GM19463 (cell line): ENCODE data around the gene VAV2.
"Not testable (repeated sequence)": the region's sequence is repeated elsewhere in the genome, so short reads cannot be mapped to it uniquely, and the experiment has no call there.

ENCODE experiments used
- ATAC-seq: cut with Tn5 transposase; IDR thresholded peaks from one replicate; pipeline ENCODE4 v1.9.1; 2021; ENCODE audit warnings: mild to moderate bottlenecking, moderate library complexity; ENCODE audit not compliant: unreplicated experiment

The VAV2 gene

DNA sequence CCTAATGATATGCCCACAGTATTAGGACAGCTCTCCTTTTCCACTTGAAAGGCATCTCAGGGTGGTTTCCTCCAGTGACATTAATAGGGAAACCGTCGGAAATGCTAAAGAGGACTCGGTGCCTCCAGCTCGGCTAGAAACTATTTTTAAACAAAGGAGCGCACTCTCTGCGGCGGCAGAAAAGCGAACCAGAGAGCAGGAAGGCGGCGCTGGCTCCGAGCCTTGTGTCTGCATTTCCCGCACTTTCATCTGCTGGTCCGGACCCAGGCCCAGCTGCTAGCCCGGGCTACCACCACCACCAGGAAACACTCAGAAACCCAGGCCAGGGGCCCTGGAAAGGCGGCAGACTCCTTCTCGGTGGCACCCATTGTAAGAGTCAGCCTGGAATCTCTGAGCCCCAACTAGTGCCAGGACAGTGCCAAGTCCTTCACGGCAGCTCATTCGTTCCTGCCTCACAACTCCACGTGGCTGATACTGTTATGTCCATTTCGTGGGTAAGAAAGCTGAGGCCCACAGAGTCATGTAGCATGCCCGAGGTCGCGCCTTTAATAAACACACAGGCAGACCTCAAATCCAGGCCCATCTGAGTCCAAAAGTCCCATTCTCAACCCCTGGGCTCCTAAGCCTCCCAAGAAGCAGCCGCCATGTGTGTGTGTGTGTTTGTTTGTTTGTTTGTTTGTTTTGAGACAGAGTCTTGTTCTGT, 73.9 kb downstream of the VAV2 start:
- ATAC-seq, result no peak

DNA sequence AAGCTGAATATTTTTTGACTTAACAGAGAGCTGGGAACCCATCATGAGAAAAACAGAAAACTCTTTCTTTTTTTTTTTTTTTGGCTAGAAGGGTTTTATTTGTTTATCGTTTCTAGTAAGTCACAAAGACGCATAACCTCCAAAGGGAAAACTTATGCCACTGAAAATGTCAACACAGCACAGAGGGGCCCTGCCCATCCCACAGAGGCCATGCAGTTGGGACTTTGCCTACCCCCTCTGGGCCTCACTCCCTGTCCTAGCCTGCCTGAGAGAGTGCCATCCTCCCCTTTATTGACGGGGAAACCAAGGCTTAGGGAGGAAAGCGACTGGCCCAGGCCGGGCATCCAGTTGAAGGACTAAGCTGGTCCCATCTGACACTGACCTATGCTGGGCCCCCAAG, 74.7 kb downstream of the VAV2 start:
- no peak for ATAC-seq

DNA sequence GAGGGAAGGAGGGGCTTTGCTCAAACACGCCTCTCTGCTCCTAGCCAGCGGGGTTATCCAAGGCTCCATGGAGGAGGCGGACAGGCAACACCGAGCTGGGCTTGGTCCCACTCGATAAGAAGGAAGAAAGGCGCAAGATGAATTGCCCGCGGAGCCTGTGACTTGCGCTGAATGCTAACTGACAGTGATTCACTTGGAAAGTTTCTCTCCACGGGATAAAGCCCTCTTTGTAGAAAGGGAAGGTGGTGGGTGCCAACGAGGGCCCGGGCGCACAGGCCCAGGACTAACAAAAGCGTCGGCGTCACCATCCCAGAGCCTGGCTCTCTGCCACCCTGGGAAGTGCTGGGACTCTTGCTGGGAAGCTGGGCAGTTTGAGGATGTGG, 76.0 kb downstream of the VAV2 start:
- ATAC-seq, result no peak

DNA sequence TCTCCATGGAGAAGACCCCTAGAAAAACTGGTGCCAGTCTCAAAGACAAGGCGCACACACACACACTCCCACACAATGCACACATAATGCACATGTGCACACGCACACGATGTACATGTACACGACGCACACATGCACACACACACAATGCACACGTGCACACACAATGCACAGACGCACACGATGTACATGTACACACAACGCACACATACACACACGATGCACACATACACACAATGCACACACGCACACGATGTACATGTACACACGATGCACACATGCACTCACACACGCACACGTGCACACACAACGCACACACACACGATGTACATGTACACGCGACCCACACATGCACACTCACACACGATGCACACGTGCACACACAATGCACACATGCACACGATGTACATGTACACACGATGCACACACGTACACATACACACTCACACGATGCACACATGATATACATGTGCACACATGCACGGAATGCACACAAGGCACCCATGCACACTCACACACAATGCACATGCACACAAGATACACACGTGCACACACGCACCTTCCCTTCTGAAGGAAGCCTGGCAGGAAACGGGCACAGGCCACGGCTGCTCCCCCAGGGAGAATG, 76.5 kb downstream of the VAV2 start:
- ATAC-seq, result no peak

DNA sequence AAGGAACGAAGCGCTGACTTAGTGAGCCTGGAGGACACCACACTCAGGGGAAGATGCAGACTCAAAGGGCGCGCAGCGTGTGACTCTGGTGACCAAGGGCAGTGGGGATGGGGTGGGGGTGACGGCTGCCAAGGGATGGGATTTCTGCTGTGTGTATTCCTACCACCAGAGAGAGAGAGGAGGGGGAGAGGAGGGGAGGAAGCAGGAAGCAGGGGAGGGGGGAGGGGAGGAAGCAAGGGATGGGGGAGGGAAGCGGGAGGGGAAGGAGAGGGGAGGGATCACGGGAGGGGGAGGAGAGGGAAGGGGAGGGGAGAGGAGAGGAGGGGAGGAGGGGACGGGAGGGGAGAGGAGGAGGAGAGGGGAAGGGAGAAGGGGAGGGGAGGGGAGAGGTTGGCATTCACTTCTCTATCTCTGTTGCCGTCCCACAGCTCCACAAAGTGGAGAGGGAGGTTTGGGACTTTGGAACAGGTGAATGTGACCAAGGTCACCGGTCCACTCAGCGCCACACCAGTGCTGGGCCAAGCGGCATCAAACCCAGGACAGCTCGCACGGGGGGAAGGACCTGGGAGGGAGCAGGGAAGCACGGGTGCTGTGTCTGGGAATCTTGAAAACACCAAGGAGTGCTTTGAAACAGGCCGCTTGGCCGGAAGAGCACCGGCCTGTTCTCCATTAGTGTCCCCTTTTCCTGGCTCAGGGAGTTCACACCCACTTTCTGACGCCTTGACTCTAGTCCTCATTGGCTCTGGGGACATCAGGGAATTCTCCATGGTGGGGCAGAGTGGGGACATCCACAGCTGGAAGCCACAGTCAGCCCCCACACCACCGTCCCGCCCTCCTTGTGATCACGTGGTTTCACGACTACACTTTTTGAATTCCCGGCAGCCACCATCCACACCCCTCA, 77.4 kb downstream of the VAV2 start:
- ATAC-seq, result no peak

DNA sequence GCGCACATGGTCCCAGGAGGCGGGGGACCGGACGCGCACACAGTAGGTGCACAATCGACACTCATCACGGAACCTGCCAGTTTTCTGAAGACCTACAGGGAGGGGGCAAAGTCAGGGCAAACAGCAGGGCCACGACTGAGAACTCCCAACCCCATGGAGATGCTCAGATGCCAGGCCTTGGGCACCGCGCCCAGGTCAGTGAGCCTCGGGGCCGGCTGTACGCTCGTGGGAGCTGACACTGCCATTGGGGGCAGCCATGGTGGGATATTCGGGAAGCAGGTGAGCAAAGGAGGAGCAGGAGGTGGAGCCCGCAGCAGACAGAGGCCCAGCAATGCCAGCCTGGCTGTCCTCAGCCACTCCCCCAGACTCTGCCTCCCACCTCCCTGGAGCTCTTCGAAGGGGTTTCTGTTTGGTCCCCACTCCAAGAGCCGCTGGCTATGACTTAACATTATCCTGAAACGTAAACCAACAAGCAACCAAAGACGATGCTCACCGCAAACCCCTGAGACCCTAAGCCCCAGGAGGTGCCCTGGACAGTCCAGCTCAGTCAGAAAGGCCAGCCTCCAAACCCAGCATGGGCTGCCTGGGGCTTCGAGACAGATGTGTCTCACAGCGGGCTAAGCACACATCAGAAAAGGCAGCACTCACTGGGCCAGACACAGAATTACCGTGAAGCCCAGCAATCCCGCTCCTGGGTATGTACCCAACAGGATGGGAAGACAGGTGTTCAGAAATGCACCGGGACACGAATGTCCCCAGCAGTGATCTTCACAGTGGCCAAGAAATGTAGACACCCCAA, 78.4 kb downstream of the VAV2 start:
- ATAC-seq, result no peak

DNA sequence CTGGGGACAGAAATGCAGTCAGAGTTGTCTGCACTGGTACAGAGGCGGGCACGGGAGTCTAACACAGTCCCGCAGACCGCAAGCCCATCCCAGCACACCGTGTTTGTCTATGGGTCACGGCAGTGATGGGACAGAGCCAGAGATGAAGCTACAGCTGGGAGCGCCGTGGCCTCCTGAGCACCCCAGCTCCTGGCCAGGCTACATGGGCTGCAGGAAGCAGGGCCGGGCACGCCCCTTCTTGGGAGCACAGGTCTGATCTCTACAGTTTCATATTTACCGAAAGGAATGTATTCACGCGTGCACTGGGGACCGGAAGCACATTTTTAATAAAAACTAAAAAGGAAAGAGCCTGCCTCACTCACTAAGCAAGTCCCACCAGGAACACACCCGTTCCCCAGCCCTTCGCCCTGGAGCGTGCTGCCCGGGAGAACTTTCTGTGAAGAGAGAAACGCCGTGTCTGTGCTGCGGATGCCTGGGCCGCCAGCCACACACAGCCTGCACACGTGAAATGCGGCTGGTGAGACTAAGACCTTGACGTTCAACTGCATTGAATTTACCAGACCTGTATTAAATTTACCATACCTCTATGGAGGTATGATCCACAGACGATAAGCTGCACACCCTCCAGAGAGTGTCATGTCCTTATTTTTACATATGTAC, 81.1 kb downstream of the VAV2 start:
- no peak for ATAC-seq

DNA sequence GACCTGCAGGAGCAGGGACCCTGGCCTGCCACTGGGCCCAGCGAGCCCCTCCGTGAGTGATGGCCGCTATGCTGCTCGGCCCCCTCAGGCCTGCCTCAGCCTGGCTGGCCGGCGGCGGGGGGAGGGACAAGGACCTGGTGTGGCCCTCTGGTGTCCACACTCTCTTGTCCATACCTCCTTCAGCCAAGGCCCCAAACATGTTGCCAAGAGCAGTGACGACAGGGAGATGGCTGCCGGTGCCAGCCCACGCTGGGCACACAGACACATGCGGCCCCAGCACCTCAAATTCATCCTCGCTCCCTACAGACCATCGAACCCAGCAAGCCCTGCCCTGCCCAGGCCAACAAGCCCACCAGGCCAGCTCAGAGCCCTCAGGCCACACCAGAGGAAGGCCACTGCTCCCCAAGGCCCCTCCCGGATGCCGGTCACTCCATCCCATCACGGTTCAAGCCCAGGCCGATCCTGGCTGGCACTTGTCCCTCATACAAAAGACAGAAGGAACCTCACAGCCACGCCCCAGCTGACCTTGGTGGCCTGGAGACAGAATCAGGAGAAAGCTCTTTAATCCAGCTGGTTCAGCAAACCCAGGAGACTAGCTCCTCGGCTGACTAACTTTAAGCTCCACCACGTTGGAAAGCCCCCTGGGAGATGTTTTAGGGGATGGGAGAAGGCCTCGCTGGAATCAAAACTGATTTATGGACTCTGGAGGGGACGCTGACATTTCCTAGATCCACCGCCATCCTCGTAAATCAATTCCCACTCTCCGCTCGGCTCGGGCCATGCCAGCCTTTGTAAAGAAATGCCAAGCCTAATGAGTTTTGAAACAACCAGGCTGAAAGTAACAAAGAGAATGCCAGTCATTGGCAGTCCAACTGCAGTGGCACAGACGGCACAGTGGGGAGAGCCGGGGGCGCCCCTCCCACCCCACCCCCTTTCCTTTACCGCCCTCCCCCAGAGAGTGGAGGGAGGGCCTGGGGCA, 84.9 kb downstream of the VAV2 start:
- no peak for ATAC-seq

DNA sequence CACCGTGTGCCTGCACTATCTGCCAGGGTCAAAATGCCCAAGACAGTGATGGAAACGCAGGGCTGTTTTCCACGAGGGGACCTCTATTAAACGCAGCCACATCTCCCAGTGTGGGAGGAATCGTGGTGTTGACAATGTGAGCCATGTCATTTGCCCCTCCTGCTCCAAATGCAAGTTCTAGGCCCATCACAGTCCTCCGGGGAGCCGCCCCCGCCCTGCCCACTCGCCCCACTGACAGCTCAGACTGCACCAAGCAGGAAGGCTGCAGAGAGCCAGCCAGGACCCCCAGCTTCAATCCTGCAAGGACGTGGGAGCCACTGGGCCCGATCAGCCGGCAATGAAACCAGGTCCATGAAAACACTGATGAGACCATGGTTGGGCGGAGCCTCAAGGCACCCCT, 85.9 kb downstream of the VAV2 start:
- no peak for ATAC-seq

DNA sequence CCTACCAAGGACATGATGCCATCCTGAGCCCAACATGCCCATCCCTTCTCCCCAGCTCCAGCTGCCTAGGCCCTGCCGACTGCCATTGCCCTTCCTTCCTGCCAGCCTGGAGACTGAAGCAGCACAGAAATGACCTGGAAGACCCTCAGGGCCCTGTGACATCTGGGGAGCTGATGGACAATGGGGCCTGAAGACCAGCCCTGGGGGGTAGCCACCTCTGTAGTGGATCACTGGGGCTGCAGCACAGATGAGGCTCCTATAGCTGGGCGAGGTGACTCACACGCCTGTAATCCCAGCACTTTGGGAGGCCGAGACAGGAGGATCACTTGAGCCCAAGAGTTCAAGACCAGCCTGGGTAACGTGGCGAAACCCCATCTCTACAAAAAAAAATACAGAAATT, 86.6 kb downstream of the VAV2 start:
- no peak for ATAC-seq

DNA sequence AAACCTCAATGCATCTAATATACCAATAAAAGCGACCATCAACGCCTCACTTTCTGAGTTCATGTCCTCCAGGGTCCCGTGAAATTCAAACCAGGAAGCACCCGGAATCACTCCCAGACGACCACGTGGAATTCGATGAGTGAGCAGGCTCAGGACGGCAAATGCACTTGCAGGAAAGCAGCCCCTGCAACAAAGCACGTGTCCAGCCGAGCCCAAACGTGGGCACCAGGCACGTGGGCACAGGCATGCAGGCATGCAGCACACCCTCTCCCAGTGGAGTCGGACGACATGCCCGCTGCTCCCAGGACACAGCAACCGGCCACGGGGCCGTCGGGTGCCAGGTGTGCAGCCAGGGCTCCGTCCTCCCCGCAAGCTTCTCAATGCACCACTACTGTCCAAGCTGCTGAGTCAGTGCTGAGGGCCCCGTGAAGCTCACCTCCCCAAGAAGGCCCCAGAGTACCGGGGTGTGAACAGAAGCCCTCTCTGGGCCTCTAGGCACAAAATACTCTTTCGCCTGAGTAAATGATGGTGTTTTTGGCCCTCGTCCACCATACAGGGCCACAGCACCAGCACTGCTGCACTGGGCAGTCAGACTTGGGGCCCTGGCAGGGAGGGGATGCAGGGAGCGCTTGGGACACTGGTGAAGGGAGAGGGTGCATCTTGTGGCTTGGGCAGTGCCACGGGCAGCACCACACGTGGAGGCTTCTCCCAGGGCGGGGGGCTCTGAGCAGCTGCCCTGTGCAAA, 87.6 kb downstream of the VAV2 start:
- no peak for ATAC-seq

DNA sequence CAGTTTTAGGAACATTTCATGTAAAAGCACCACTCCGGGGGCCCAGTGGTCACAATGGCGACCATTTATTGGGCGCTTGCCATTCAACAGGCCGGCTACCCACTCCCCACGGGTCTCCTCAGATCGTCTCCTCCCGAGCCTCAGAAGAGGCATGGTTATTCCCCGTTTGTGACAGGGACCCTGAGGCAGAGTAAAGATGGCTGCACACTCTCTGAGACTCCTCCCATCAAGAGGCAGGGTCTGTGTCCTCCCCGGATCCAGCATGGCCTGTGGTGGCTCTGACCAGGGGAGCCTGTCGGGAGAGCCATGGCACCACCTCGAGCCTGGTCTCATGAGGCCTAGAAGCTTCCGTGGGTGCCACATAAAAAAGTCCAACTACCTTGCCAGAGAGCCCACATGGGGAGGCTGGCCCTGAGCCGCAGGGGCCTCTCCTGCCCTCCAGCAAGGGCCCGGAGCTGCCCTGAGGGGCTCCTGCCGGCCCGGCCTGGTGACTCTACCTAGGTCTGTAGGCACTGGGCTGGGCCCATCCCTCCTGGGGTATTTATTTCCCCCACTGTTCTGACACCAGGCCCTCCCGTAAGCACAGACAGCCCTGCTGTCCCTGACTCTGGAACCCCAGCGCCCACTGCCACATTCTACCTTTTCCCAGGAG, 90.8 kb downstream of the VAV2 start:
- no peak for ATAC-seq

DNA sequence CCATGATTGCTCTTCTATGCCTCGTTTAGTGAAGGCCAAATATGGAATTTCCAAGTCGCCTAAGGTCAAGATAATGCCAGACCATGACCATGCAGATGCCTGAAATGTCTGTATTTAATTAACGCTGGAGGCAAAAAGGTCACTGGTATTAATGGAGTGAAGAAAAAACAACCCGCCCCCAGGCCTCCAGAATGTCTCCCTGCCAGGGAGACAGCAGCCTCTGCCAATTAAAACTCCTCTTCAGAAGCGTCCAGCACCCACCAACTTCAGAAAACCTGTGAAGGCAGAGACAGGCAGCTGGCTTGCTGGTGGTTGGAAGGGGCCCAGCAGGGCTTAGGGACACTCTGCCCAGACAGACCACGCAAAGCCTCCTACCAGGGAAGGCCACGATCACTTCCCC, 94.4 kb downstream of the VAV2 start:
- no peak for ATAC-seq

DNA sequence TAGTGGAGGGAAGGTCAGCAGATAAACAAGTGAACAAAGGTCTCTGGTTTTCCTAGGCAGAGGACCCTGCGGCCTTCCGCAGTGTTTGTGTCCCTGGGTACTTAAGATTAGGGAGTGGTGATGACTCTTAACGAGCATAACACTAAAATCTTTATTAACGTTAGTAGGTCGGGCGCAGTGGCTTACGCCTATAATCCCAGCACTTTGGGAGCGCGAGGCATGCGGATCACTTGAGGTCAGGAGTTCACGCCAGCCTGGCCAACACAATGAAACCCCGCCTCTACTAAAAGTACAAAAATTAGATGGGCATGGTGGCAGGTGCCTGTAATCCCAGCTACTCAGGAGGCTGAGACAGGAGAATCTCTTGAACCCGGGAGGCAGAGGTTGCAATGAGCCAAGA, 96.1 kb downstream of the VAV2 start:
- not testable (repeated sequence) for ATAC-seq

DNA sequence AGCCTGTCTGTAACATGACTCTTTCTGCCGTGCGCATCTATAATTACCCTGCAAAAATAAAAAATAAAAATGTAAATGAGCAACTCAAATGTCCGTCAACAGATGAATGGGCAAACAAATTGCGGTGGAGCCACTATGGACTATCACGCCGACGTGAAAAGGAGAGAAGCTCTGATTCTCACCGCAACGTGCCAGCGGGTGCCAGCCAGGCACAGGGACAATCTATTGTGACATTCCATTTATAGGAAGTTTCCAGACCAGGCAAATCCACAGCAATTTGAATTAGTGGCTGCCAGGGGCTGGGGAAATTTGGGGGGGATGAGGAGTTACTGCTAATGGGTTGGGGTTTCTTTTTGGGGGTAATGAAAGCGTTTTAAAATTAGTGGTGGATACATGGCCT, 96.8 kb downstream of the VAV2 start:
- ATAC-seq, result no peak

DNA sequence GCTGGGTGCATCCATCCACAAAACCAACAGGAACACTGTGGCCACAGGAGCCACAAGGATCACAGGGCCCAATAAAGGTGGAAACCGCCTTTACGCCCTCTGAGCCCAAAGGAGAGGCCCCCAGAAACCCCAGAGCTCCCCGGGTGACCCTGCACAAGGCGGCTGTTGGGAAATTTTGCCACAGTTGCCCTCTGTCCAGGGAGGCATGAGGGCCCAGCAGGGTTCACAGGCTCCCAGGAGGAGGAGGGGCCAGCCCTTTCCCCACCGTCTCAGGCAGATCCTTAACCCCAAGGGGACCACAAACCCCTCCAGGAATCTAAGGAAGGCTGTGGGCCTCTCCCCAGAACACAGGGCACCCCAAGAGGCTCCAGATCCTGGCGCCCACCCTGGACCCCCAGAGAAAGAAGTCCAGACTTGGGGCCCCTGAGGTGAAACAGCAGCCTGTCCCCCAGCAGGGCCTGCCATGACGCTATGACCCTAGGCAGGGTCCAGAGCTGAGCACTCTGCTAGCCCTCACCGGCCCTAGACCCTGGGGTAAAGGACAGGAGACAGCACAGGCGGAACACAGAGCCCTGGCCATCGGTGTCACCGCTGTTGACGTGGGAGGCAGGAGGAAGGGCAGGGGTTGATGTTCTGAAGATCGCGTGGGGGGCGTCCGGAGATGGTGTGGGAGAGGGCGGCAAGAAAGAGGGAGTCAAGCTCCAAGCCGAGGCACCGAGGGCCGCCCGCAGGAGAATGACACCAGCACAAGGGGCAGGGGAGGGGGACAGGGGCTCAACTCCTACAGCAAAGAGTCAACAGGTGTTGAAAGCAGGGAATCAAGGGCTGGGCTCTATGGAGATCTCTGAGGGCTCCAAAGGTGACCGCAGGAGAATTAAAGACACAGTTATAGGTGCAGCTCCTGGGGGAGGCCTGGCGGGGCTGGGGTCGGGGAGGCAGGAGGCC, 97.5 kb downstream of the VAV2 start:
- no peak for ATAC-seq
